HG03354 (cell line): ENCODE results near the gene NEURL4.
A peak's percentile ranks its signal among the peaks of the same experiment; 100 is the strongest.

Experiments used
- ATAC-seq: cut with Tn5 transposase; IDR thresholded peaks from one replicate; pipeline ENCODE4 v1.9.1; 2021; ENCODE audit warnings: mild to moderate bottlenecking; ENCODE audit not compliant: unreplicated experiment, poor library complexity, severe bottlenecking

Gene NEURL4

DNA sequence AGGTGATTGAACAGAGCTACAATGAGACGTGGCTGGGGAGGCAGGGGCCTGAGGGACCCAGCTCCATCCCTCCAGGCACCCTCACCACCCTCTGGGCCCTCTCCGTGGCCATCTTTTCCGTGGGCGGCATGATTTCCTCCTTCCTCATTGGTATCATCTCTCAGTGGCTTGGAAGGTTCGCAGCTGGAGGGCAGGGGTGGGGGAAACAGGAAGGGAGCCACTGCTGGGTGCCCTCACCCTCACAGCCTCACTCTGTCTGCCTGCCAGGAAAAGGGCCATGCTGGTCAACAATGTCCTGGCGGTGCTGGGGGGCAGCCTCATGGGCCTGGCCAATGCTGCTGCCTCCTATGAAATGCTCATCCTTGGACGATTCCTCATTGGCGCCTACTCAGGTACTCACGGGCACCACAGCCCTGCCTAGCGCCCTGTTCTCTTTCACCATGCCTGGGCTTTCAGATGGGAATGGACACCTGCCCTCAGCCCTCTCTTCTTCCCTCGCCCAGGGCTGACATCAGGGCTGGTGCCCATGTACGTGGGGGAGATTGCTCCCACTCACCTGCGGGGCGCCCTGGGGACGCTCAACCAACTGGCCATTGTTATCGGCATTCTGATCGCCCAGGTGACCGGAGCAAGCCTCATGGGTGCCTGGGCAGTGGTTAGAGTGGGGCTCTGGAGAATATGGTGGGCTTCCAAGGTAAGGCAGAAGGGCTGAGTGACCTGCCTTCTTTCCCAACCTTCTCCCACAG, 45.5 kb downstream of the NEURL4 start:
- no peak for ATAC-seq

GRCh38 chr17:7282752-7283321, 46.3 kb downstream of the NEURL4 start:
- ATAC-seq, result no peak

DNA sequence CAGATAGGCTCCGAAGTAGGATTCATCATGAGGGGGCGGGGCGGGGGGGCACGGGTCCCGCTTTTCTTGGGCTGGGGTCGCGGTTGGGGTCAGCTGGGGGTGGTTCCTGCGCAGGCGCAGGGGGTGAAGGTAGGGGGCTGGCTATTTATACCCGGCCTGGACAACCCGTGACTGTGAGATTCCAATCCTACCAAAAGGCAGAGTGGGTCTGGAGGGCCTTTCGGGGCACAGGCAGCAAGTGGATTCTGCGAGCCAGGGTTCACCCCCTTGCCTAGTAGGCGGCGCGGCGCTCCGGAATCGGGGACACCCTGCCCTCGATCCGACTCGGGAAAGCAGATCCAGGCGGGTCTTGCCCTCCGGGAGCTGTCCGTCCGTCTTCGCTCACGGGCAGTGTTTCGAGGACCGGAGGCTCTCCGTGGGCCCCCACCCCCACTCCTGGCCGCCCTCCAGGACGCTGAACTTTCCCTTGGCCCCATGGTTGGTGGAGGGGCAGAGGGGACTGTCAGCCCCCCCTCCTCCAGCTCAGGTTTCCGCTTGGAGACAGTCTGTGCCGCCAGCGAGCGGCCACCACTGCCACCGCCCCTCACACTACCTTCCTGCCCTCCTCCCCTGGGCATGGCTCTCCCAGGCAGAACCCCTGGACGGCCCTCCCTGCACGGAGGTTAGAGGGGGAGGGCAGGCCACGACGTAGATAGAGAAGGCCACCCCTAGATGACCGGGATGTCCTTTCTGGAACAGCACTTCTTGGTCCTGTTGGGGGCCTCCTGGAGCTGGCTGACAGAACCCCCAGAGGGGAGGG, 47.0 kb downstream of the NEURL4 start:
- no peak for ATAC-seq

DNA sequence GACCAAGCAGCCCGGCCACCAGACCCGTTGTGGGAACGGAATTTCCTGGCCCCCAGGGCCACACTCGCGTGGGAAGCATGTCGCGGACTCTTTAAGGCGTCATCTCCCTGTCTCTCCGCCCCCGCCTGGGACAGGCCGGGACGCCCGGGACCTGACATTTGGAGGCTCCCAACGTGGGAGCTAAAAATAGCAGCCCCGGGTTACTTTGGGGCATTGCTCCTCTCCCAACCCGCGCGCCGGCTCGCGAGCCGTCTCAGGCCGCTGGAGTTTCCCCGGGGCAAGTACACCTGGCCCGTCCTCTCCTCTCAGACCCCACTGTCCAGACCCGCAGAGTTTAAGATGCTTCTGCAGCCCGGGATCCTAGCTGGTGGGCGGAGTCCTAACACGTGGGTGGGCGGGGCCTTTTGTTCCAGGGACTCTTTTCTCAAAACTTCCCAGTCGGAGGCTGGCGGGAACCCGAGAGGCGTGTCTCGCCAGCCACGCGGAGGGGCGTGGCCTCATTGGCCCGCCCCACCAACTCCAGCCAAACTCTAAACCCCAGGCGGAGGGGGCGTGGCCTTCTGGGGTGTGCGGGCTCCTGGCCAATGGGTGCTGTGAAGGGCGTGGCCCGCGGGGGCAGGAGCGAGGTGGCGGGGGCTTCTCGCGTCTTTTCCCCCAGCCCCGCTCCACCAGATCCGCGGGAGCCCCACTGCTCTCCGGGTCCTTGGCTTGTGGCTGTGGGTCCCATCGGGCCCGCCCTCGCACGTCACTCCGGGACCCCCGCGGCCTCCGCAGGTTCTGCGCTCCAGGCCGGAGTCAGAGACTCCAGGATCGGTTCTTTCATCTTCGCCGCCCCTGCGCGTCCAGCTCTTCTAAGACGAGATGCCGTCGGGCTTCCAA, 47.8 kb downstream of the NEURL4 start, which contains the start of gene SLC2A4:
TSS of gene SLC2A4 (plus strand) at position 645 of the 879 bp plus-strand sequence. CDS start at position 862, 217 bp downstream.
- peak; percentile 56 for ATAC-seq

DNA sequence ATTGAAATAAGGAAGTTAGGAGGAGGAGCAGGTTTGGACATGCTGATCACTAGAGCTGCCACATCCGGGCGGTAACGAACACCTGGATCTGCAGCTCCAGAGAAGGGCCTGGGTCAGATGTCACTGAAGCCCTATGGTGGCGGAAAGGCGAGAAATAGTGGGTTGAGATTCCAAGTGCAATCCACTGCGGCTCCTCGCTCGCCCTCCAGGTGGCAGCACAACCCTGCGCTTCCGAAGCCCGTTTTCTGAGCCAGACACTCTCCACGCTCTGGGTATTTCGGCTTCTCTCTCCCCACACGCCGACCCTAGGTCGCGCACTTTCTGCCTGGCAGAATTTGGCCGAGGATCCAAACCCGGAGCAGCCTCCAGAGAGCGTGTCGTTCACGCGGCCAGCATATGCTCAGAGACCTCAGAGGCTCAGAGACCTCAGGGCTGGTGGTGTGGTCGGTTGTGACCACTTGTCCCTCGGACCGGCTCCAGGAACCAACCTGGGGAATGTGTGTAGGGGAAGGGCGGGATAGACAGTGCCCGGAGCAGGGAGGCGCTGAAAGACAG, 48.5 kb downstream of the NEURL4 start:
- ATAC-seq, result peak; percentile 69

- ATAC-seq, result no peak
These were observed 49.7 kb downstream of the NEURL4 start for GRCh38 chr17:7279448-7279847.

DNA sequence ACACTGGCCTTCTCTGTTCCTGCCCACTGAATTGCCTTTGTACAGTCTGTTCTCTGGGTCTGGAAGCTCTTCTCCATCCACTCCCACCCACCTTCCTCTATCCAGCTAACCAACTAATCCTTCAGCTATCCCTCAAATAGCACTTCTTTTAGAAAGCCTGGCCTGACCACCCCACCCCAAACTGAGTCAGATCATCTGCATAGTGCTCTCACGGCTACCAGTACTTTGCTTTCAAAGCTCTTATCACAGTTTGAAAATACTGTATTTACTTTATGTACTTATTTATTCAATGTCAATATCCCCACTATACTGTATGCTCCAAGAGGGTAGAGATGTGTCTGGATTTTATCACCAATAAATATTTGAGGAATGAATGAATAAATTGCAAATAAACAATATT, 62.4 kb downstream of the NEURL4 start:
- no peak for ATAC-seq
